Stimulated activated CD8-positive, alpha-beta memory T cell treated with anti-CD3 and anti-CD28 coated beads, Interleukin-15, amount 100 ng/mL, for 4 hours (primary cell): ENCODE measurements around the gene PLPP4.
"Not testable (repeated sequence)": the region's sequence is repeated elsewhere in the genome, so short reads cannot be mapped to it uniquely, and the experiment has no call there.

Experiments used
- DNase-seq, 2 donors: peaks; one replicate each; pipeline ENCODE4 v3.0.0-alpha.2; 2020; ENCODE audit warnings: low read depth in 2 of 2

PLPP4 gene

DNA sequence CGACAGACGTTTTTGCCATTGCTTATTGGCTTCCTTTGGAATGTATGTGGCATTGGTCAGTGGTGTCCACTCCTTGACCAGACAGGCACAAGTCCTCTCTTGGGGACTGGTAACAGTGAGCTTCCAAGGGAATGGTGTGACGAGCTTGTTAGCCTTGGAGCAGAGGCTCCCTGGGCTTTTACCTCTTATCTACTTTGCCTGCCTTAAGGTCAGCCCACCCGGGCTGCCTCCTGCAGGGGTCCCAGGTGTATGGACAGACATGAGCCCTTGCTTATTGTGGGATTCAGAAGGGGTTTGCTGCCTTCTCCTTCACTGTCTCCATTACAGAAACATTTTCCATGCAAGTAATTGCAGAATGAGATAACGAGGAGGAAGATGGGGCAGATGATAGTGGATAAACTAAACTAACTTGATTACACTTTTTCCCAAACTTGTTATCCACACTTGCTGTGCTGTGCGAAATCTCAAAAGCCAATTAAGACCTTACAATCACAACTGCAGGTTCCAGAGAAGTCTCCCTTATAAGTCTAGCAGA lies 29.7 kb downstream of the PLPP4 start:
- DNase-seq, result no peak

DNA sequence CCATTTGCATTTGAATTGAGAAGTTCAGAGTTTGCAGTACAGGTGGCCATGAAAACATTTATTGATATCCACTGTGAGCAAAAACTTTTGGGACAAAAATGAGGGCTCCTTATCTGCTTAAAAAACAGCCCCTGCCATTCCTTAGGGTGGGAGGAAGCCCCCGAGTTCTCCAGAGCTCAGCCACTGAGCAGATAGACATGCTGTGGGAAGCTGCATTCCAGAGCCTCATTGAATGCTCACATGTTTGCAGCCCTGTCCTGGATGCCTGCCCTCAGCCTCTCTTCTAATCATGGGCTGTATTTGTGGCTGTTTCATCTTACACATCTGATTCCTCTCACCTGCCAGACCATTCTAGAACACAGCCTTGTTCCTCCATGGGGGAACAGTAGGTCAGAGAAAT lies 33.3 kb downstream of the PLPP4 start:
- DNase-seq, result no peak

DNA sequence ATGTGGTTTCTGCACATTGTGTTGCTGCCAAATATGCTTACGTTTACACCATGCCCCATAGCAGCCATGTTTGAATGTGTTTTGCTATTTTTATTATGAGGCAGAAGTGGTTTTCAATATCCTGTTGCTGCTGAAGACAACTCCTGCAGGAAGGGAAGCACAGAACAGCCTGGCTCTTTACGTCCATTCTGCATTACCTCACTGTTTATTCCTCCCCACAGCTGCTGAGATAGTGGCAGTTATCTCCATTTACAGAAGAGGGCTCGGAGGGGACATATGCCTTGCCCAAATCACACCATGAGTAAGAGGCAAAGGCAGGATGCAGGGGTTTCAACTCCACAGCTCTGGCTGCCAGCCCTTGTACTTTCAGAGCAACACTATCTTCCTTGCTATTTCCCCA lies 35.3 kb downstream of the PLPP4 start:
- no peak for DNase-seq

DNA sequence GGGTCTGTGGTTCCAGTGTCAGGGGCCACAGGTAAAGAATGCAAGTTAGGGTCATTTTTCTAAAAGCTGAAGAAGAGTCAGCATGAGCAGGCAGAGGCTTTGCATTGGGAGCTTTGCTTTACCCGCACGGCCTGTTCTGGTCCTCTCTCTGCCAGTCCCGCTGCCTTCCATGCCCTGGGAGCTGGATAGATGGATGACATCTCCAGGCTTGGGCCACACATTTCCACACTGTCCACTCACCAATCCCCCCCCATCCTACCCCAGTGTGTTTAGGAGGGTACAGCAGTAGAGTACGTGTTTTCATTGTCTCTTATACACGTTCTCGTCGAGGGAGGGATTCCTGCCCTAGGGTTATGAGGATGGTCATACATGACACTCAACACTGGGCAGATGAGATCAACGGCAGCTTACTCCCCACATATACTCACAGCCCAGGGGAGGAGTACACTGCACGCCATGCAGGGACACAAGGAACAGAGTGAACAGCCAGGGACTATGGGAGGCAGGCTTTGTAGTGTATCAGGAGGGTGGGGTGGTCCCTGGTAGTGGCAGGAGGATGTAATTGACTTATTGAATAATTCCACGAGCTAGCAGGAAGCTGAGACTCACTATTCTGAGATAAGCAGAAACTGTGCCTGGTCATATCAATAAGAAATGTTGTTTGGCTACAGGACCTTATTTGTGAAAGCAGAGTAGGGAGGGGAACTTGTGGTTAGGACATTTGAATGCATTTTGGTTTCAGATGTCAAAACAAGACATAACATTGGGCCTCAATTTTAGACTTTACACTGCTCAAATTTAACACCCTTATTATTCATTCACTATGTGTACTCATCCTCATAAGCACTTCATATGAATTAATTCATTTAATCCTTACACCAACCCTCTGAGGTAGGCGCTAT lies 36.6 kb downstream of the PLPP4 start:
- no peak for DNase-seq

DNA sequence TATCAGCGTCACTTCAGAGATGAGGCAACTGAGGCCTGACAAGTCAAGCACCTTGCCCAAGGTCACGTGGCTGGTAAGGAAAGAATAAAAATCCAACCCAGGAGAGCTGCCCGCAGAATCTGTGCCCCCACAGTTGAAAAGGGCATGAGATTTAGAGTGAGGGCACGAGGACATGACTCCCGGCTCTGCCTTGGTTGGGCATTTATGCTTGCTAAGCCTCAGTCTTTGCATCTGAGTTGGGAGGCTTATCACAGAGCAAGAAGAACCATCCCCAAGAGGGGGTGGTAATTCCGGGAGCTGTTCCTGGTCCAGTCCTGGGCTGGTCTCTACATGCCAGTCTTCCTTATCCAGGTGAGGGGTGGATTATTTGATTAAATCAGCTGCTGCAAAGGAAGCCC lies 37.3 kb downstream of the PLPP4 start:
- no peak for DNase-seq

DNA sequence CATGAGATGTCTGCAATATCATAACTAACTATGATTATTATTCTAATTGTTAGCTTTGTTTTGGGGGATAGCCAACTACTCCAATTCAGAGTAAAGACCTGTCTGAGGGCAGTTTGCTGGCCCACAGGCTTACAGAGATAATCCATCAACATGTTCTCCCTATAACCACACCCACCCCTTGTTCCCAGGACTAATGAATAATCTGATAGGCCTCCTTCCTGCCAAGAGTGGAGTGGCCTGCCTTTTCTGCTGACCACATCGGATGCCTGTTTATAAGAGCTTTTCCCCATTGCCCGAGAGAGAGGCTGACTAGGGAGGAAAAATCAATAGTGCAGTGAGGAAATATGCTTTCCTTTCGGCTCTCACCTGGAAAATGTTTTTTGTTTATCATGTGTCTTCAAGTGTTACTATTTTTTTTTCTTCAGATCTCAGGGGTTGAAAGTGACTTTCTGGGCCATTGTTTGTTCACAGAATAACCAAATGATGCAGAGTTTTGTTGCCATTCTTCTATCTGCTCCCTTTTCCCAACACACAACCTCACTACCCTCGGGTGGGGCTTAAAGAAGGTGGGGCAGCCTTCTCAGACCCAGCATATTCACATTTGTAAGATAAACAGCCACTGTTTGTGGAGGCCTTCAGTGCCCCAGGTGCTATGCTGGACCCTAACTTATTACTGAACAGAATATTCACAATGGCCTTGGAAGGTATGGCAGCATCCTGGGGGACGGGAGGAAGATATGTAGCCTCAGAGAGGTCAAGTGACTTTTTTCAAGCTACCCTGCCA lies 38.4 kb downstream of the PLPP4 start:
- DNase-seq, result no peak

DNA sequence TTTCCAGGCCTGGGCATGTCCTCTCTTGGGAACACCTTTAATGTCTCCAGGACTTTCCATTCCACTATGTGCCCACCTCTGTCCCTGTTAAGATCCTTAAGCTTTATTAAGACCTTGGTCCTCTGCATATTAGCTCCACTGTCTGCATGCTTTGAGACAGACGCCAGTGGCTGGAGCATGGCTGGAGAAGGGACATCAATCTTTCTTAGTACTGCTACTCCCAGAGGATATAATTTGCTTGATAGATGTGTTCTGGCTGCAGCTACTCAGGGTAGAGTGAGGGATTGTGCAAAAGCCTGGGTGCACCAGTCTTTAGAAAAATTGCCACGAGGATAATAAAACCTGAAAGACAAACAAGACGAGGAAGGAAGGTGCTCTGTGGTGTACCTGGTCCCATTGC lies 42.9 kb downstream of the PLPP4 start:
- DNase-seq, result no peak

DNA sequence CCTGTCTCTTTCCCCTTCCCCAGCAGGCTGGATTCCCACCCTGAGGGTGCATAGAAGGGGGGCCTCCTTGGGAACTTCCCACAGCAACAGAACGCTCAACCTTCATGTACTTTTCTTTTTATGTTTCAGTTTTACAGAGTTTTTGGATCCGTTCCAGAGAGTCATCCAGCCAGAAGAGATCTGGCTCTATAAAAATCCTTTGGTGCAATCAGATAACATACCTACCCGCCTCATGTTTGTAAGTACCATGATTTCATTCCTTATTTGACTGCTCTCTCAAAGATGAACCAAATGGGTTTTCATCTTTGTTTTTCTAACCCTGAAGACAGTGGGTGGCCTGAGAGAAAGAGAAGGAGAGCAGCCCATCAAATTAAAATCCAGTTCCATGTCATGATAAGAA lies 46.7 kb downstream of the PLPP4 start:
- DNase-seq, result no peak

DNA sequence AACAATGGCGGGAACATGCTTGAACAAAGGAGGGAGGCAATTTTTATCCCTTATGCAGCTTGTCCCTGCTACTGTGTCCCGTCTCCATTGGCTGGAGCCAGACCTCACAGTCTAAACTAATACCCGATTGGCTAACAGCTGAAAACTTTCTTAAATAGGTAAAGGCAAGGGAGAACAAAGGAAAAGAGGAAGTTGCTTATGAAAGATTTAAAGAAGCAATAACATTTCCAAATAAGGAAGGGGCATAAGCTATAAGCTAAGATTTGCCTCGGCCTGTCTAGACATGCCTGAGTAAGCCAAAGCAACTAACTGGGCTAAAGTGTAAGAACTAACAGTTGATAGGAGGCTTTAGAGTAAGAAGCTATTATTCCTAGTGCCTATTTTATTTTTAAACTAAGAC lies 47.2 kb downstream of the PLPP4 start:
- DNase-seq, result not testable (repeated sequence)

DNA sequence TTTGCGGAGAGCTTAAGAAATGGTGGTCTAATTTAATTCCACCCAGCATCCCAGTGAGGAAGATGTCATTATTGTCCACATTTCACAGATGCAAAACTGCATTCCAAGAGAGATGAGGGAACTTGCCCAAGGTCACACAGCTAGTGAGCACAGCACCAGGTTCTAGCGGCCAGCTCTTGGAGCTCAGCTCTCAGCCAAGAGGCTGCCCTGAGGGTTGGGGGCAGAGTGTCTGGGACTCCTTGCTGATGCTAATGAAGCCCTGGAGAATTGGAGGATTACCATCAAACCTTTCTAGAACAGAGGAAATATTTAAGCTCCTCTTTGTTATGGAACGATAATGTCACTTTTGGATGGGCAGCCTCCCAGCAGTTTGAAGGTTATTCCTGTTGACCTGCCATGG lies 48.0 kb downstream of the PLPP4 start:
- no peak for DNase-seq

DNA sequence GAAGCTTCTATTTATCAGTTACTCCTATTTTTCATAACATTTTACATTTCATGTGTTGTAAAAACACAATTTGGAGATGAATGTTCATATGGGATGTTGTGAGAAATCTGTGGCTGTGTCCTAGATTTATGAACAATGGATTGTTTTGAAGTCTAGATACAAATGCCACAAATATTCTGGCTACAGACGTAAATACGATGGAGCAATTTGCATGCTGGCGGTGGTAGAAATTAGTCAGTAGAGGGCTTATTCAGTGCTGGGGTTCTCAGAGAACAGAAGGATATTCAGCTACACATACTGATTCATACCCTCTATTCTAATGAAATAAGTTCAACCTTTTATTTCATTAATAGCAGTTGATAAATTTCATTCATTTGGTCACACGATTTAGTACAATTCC lies 48.8 kb downstream of the PLPP4 start:
- DNase-seq, result no peak

DNA sequence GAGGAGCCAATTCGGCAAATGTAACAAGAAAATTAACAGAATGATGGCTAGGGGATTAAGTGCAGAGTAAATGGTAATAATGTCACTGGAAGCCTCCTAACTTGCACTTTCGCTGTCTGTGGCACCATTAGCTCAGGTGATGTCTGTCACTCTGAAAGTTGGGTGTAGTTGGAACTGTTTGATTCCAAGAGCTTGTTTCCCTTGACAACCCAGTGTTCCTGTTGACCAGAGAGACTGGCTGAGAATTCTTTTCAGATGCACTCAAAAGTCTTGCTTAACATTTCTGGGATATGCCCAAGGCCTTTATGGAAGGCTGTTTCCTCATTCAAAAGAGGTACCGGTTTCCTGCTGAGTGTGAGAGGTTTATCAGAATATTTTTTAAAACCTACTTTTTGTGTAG lies 49.6 kb downstream of the PLPP4 start:
- DNase-seq, result no peak

DNA sequence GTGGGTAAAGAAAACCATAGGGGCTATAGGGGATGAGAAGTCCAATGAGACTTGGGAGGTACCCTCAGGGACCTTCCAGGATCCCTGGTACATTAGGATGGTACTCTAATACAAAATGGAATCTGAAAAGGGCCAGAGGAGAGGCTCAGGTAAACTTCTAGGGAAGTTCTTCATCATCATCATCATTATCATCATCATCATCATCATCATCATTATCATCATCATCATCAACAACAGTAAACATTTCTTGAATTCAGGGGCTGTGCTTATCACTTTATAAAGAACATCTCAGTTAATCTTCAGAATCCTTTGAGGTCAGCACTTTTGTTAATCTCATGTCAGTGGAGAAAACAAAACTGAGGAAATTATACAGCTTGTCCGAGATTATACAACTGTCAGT lies 50.1 kb downstream of the PLPP4 start:
- no peak for DNase-seq

DNA sequence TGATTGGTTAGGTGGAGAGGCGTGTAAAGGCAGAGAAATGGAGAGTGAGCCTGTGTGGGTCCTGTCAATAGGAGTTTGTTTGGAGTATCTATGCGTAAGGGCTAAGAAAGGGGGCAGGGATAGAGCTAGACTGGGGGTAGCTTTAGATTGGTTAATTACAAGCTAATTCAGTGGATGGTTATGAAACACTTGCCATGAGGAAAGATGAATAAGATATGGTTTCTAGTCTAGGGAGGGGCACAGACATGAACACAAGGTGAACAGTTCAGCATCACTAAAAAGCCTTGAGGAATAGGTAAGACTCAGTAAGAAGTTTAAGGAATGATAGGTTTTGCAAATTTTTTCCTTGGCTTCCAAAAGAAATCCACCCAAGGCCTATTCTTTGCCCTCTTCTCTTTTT lies 50.6 kb downstream of the PLPP4 start:
- DNase-seq, result no peak

DNA sequence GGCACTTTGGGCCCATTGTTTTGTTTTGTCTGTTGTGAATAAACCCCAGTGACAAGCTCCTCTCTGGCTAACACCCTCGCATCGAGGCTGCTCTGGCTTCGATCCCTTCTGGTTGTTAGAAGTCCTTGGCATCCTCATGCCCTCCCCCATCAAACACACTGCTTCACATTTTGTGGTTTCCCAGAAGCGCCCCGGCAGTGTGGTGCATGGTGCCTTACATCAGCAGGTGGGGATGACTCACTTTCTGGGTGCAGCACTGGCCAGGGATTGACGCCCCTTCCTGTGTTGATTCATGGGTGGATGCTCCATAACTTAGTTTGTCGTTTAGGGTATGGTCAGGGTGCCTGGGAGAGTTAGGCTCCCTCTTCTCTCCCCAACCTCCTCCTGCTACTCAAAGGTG lies 51.4 kb downstream of the PLPP4 start:
- DNase-seq, result no peak

DNA sequence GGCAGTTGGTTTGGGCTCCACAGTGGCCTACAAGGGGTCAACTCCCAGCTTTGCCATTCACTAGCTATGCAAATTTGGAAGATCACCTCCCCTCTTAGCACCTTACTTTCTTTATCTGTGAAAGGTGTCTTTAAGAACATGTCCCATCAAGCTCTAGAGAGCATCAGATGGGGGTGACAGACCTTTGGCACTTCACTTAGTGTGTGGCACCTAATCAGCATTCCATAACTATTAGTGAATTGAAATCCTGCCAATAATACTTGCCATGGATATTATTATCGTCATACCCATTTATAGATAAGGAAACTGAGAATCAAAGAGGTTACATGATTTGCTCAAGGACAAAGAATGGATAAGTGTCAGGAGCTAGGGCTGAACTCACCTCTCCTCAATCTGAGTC lies 51.9 kb downstream of the PLPP4 start:
- DNase-seq, result no peak

DNA sequence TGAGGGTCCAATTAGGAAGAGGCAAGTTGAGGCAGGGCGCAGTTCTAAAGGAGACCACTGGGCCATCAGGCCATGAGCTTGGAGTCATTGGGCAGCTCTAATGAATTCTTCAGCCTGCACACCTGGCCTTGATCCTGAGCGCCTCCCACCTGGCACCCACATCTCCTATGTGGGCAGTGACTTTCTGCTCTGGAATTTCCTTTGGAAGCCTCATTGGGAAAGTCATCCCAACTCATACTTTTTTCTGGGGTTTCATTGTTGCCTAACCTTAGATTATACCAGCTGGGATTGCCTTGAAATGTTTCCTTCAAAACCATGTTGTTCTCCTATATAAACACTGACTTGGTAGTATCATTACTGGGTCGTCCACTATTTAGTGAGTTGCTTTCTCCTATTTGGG lies 54.1 kb downstream of the PLPP4 start:
- DNase-seq, result no peak

DNA sequence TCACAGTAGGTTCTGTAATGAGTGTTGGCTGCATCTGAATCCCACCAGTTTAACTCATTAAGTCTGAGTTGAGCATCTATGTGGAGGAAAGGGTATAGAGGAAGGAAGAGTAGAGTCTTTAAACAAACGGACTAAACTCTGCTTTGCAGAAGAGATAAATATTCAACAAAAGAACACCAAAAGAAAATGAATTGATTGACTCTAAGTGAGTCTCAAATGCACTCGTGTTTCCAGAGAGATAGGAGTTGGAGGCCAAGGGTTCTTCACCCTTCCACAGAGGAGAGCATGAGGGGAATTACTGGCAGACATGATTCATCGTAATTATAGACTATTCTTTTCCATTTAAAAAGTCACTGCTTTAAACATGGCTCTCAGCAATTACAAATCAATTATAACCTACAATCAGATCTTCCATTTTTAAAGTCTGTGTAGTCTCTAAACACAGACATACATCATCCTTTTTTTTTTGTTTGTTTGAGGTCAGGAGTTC lies 56.3 kb downstream of the PLPP4 start:
- DNase-seq, result no peak

DNA sequence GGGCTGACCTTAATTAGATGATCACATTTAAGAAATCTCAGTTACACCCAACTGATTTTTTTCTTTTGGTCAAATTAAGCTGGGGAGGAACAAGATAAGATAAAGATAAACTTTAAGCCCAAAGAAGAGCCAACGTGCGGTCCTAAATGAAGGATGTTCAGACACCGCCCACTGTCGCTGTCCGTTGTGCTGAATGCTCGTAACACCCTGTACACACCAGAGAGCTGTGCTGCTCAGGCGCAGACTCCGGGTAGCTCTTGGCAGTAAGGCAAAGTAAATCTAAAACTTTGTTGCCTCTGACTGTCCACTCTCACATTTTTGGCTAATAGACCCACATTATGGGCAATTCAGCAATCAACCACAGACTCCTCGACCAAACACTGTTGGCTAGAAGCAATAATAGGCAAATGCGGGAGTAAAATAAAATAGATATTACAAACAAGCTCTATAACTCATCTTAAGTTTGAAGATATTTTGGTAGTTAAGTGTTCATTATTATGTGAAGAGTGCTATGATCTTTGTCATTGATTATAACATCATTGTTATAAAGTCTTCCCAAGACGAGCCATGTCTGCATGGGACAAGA lies 57.1 kb downstream of the PLPP4 start:
- no peak for DNase-seq

DNA sequence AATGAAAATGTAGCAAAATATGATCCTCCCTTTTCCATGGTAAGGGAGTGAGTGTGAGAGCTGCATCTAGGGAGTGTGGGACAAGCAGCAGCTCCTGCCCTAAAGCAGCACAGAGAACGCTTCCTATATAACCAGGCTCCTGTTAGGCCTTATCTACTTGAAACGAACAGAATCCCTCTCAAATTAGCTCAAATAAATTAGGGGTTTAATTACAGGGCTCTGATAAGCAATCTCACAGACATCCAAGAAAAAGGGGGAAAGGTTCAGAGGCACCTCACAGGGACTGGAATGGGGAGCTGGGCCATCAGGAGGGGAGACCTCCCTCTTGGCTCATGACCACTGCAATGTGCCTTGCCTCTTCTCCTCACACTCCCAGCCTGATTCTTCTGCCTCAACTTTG lies 57.9 kb downstream of the PLPP4 start:
- no peak for DNase-seq

DNA sequence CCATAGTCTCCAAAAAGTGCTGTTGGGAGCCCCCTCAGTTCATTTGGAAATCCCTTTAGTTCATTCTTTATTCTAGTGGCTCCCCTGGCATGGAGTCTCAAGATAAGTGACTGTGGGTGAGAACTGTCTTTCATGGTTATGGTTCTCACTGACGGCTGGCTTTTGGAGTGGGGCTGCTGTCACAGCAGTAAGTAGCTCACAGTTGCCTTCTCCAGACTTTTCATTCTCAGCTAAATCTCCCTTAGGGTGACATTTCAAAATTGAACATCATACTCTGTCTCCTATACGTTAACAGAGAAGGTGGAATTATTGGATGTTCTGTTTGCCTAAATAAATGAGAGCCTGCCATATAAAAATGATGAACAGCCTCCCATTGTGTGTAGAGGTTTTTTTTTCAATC lies 58.7 kb downstream of the PLPP4 start:
- DNase-seq, result no peak

DNA sequence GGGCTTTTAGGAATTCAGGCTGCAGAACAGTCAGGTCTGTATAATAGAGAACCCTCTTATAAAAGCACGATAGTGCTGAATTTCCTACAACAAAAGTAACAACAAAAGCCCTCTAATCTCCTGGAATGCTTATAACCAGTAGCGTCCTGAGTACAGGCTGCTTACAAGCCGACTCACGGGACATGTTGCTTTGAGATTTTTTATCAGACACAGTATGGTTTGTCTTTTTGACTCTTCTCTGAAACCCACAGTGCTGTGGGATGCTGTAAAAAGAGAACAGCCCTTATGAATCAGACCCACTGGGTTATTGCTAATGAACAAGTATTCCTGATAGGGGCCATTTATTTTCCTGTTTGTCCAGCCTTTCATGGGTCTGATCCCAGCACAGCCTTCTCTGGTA lies 59.4 kb downstream of the PLPP4 start:
- no peak for DNase-seq
